Superior temporal gyrus (tissue), 1 donor: ENCODE measurements around the gene SAPCD2.

Experiments
- DNase-seq: peaks from one replicate; pipeline ENCODE4 v3.0.0-alpha.2; 2016; ENCODE audit errors: extremely low spot score

Gene SAPCD2

DNA sequence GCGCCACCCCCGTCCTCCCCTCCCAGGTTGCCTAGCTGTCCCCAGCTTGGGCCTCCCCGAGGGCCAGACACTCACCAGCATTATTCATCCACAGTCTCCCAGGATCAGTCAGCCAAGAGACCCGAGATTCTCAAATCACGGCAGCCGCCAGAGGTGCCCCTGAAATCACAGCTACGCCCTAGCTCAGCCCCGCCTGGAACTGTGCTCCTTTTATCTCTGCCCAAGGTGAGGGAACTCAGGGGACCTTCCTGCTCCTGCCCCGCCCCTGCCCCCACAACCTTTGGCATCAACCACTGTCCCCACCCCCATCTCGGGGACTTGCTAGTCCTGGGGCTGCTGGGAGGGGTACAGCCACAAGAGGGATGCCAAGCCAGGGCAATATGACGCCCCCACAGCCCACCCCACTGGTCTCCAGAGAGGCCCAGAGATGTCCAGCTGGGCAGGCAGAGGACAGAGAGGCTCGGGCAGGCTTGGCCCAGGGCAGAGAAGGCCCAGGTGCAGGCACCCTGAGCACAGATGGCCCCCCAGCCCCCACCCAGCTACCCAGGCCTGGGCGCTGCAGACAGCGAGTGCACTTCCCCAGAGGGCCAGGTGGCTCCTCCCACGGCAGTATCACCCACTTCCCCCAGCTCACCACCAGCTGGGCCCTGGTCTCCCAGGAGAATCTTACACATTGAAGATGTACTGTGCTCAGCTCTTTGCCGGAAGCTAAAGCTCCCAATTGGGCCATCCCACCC is 38.3 kb downstream of the SAPCD2 start, which contains the start of gene FUT7:
TSS of gene FUT7 (minus strand) at position 185 of the 737 bp plus-strand sequence. CDS start at position 88, 97 bp downstream.
- no peak for DNase-seq

DNA sequence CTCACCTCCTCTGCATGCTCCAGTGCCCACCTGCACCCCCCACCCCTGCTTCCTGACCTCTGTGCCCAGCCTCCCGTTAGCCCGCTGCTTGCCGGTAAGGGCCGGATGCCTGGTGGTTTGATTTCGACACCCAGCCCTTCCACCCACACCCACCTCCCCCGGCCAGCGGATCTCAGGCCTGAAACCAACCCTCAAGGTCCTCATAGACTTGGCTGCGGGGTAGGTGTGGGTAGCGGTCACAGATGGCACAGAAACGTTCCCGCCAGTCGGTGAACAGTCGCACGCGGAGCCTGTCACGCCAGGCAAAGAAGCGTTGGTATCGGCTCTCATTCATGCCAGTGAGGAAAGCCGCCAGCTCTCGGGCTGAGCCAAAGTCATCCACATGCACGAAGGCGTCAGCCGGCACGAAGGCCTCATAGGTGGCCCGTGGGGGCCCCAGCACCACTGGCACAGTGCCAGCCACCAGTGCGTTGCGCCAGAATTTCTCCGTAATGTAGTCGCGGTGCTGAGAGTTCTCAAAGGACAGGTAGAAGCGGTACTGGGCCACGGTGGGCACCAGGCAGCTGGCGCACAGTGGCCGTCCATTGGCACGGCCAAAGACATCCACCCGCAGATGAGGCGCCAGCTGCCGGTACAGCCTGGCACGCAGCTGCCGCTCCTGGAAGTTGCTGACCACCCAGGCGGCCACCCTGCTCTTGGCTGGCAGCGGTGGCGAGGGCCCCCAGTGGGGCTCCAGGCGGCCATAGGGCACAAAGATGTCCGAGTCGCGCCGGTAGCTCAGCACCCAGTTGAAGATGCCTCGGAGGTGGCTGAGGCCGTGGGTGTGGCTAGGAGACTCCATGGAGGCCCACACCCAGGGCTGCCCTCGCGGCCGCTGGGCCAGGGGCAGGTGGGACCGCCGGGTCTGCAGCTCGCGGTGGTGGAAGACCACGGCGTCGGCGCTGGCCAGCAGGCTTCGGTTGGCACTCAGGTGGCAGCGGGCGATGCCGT is 39.5 kb downstream of the SAPCD2 start:
- DNase-seq, result no peak

DNA sequence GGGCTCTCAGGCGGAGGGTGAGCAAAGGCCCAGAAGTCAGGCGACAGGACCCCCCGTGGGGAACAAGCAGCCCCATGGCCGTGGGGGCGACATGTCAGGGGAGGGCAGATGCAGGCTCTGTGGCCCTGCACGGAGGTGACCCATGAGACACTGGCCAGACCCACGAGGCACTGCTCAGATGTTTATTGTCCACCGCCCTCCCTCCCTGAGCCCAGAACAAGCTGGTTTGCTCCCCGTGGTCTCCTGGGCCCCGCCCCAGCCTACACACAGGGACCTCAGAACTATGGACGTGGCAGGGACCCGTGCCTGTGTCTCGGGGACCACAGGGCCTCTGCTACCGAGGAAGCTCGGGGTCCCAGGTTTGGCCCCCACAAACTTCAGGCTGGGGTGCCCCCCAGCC is 40.4 kb downstream of the SAPCD2 start:
- no peak for DNase-seq

DNA sequence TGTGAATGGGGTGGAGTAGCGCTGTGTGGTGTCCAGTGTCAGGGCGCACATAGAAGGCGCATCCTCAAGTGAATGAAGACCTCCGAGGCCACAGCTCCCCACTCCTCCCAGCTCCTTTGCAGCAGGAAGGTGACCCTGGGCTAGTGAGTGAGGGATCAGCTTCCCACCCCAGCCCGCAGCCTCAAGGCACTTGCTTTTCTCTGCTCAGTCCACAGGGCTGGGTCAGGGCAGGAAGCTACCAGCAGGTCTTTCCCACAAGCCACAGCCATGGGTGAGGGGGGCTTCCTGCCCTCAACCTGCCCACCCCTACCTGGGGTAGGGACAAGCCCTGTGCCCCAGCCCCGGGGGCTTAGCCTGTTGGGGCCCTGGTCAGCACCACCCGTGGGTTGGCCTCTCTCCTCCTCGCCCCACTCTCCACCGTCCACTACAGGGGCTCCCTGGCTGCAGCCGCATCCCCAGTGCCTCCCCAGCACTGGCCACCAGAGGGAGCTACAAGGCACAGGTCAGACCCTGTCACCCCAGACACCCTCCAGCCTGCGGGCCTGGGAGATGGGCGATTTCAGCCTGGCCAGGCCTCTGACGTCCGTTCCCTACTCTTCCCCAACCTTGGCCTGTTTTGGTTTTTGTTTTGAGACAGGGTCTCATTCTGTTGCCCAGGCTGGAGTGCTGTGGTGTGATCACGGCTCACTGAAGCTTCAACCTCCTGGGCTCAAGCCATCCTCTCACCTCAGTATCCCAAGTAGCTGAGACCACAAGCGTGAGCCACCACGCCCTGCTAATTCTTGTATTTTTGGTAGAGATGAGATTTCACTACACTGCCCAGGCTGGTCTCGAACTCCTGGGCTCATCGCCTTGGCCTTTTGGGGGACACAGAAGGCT is 41.1 kb downstream of the SAPCD2 start:
- DNase-seq, result peak; percentile 85

DNA sequence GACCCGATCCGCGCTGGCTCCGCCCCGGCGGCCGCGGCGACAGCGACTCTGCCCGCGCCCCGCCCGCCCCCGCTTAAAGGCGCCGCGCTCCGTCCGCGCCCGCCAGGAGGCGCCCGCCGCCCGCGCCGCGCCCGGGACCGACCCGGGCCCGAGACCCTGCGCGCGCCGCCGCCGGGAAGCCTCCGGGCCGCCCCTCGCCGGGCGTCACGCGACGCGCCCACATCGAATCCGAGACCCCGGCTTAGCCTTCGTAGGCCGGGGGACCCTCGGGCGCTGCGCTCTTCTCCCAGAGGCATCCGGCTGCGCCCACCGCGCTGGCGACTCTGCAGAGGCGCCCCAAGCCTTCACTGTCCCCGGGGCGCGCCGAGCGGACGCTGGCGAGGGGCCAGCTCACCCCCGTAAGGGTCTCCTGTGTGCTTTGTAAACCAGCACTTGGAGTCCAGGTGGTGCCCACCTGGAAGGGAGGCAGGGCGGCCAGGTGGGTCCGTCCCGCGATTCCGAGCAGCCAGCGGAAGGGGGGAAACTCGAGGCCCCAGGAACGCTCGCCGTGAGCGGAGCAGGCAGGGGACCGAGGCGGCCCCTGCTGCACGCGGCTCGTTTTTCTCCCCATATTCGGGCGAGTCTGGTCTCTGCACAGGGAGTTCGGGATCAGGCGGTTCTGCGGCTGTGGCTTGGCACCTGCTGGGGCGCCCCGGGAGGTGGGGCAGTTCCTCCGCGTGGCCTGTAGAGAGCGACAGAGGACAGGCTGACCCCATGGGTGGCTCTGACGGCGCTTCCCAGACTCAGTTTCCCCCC is 41.9 kb downstream of the SAPCD2 start:
- DNase-seq, result peak; percentile 74

DNA sequence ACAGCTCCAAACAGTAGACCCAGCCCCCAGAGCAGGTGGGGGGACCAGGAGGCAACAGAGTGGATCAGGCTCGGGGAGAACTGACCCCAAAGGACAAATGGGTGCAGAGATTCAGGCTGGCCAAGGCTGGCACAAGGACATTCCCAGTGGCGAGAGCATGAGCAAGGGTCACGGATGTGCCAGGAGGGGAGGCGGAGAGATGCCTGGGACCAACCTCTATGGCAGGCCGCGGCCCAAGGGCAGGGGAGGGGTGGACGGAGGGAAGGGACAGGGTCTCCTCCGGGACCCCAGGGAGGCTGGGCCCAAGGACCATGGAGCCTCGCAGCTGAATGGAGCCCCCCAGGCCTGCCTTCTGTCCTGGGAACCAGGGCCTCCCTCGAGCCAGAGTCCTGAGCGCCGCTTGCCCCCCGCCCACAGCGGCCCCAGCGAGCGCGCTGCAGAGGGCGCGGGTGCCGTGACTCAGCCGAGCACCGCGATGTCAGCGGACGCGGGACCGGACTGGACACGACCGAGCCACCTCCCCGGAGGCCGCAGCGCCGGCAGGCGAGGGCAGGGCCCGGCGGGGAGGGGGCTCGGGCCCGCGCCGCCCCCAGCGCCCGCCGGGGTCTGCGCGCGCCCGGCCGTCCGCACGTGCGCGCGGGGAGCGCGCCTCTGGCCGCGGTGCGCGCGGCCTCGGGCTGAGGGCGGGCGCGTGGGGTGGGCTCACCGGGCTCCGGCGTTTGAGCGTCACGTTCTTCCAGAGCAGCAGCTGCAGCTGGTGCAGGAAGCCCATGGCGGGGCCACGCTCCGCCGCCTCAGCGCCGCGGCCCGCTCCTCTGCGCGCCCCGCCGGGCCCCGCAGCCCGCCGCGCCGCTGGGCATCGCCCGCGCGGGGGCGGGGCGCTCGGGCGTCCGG is 42.7 kb downstream of the SAPCD2 start, which contains the start of gene ABCA2:
TSS of gene ABCA2 (minus strand) at position 869 of the 894 bp plus-strand sequence. CDS start at position 772, 97 bp downstream.
- DNase-seq, result no peak

DNA sequence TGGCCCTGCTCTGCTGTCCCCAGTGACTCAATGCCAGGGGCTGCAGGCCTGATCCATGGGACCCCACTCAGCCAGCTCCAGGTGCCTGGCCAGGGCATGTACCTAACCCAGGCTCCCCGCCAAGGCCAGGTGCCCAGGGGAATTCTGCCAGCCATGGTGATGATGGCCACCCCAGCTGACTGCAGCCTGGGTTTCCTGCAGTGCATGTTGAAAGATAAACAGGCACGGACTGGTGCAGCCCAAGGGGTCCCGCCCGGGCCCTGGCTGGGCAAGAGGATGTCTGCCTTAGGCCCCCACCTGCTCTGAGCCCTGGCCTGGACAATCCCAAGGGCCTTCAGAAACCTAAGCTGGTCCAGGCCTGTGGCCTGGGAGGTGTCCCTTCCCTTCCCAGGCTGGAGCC is 43.5 kb downstream of the SAPCD2 start:
- DNase-seq, result no peak

DNA sequence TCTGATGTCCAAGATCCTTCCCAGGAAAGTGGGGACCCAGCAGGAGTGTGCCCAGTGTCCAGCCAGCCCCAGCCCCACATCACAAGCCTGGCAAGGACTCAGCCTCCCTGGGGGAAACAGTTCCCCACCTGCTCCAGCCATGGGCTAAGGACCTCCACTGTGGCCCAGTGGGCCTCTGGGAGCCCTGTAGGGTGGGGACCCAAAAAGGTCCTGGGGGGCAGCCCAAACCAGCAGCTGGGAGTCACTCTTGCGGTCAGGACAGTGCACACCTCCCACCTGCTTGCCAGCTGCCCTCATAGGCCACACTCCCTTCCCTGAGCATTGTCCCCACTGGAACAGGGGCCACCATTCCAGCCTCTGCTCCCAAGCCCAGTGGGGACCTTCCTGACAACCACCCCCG is 44.0 kb downstream of the SAPCD2 start:
- peak; percentile 27 for DNase-seq

DNA sequence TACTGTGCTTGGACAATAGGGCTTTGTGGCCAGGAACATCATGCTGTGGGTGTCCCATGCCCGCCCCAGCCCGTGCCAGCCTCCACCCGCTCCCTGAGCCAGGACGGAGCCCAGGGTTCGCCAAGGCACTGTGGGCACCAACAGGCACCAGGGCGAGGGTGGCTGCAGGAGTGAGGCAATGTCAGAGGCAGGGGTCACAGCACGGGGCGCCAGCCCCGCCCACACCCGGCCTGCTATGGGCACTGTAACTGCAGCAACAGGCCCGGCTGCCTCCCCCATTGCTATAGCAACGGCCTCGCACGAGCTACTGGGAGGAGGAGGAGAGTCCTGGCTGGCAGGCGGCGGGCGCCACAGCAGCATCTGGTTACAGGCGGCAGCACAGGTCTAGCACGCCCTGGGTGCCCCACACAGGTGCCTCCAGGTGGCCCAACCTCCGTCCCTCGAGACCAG is 44.8 kb downstream of the SAPCD2 start:
- peak; percentile 96 for DNase-seq

DNA sequence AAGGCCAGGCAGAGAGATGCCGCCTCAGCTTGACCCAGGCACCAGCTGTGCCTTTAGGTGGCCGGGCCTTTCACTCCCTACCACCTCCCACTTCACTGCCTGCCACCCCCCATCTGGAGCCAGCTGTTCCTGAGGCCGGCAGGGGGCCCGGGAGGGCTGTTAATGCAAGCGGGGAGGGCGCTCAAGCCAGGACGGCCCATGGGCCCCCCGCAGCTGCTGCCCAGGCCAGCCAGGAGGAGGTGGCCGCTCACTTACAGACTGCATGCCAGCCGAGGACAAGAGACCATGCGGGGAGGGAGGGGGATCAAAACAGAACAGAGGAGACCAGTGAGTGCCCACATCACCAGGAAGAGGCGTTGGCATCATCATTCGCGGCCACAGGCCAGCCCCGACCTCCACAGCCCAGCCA is 46.8 kb downstream of the SAPCD2 start:
- peak; percentile 54 for DNase-seq

DNA sequence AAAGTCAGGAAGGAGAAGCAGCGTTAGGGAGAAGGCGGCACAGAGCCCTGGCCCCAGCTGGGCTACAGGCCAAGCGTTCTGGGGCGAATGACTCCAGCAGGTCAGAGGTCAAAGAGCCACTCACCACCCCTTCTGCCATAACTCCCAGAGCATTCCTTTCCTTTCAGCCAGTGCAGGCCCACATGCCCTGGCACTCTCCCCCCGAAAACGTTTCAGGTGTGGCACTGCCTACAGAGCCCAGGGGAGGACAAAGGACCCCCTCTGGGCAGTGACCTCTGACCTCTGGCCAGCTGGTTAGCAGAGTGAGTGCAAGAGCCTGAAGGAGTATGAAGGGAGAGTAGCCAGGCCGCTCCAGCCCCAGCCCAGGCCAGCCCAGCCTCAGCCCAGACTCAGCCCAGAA is 47.2 kb downstream of the SAPCD2 start:
- peak; percentile 31 for DNase-seq

DNA sequence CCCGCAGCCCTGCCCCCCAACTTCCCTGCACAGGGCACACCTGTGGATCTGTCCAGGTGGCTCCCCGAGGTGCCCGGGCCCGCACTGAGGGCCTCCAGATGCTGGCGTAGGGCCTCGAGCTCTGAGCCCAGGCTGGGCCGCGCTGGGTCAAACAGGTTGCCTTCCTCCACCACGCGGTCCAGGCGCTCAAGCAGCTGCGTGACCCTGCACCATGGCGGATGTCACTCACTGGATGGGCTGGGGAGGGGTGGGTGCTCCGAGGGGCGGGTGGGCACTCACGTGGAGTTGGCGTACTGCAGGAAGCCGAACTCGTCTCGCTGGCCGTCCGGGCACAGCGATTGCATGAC is 47.7 kb downstream of the SAPCD2 start:
- DNase-seq, result no peak

DNA sequence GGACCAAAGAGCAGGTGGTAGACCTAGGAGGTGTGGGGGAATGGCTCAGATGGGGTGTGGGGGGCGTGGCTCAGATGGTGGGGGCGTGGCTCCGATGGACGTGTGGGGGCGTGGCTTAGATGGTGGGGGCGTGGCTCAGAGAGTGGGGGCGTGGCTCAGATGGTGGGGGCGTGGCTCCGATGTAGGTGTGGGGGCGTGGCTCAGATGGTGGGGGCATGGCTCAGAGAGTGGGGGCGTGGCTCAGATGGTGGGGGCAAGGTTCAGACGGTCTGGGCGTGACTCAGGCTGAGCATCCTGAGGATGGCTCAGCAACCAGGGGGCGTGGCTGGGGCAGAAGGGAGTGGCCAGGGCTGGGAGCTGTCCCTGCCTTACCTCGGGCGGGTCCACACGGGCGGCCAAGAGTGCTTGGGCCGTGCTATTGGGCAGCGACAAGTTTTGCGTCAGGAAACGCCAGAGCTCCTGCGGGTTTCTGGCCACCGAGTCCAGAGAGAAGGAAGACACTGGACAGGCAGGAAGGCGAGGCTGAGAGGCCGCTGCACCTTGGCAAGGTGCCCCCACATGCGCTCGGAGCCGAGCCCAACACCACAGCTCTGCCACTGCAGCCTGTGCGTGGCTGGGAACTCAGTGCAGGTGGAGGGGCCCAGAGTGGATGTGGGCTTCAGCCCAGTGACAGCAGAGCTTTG is 48.2 kb downstream of the SAPCD2 start:
- peak; percentile 88 for DNase-seq

DNA sequence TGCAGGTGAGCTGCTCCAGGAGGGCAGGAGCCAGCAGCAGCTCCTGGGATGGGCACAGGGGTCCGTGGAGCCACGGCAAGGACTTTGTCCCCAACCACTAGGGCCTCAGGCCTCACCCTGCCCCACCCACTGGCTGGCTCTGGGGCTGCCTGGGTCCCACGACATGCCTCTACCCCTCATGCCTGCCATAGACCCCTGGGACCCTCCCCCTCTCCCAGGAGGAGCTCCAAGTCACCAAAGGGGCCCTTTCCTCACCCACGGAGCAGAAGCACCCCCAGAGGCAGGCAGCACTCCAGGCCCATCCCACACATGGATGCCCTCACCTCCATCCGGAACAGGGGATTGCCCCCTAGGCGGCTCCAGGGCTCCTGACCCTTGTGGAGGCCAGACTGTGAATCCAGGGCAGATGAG is 48.8 kb downstream of the SAPCD2 start:
- no peak for DNase-seq

DNA sequence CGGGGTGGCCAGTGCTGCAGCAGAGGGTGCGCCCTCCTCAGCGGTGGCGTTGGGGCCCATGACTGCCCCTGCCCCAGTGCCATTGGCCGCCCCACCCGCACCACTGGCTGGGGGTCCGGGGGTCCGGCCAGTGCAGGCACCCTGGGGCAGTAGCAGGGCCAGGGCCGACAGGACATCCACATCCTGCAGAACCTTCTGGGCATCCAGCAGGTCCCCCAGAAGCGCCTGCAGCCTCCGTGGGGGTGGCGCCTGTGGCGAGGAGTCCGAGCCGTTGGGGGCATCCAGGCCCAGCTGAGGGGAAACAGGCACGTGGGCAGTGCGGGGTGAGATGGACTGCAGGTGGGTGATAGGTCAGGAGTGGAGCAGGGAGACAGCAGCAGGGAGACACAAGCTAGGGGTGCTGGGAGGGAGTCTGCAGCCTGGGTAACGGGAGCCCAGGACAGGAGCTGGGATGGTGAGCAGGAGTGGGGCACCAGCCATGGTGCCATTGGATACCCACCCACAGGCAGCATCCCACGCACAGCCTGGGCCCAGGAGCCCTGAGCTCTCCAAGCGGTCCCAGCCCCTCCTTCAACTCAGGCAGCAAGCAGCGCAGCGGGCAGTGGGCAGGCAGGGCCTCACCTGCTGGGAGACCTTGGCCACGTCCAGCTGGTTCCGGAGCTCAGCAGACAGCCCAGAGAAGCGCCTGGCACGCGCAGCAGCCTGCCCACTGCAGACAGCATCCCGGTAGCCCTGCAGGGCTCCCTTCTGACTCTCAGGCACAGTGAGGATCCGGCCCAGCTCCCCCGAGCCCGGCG is 49.4 kb downstream of the SAPCD2 start:
- DNase-seq, result no peak

DNA sequence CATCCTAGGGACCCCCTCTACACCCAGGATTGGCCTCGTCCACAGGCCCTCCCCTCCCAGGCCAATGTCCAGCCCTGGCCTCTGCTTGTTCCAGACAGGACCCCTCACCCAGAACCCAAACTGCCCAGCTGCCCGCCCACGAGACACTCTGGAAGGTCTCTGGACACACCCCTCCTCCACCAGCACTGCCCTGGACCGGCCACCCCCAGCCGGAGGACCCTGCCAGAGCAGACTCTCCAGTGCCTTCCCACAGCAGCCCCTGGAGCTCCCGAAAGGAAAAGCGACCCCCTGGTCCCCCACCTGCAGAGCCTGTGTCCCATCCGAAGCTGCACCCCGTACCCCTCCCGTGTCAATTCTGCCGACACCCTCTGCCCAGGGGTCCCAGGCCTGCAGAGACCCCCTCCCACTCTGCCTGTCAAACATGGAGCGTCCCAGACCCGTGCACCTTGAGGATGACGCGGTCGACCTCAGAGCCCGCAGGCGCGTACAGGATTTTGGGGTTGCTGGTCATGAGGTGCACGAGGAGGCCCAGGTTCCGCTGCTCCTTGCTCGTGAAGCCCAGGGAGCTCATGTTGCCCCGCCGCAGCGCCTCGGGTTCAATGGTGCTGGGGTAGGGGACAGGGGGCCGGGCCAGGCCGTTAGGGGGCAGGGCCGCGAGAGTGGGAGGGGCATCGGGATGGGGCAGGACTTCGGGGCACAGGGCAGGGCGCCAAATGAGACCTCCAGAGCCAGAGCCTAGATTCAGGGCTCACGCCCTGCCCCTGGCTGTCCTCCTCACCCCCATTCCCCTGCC is 50.3 kb downstream of the SAPCD2 start:
- DNase-seq, result no peak

DNA sequence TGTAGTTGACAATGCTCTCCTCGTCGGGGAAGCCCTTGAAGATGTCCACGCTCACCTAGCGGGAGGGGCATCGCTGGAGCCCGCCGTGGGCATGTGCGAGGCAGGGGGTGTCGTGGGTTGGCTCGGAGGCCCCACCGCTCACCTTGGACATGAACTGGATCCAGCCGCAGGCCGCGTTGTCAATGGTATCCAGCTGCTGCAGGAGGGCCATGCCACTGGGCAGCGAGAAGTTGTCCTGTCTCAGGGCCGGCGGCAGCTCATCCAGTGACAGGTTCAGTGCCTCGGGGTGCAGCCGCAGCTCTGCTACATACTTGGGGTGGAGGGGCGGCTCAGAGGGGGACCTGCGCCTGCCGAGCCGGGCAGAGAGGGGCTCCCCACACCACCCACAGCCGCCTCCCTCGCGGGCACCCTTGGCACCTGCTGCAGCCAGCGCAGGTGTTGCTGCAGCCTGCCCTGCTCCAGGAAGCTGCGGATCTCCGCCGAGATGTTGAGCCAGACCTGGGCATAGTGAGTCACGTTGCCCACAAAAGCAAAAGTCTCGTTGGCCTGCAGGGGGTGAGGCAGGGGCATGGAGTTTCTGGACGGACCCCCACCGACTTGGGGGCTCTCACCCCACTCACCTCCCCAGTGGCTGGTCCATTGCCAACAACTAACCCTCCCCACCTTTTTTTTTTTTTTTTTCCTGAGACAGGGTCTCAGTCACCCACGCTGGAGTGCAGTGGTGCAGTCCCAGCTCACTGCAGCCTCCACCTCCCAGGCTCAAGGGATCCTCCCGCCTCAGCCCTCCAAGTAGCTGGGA is 51.4 kb downstream of the SAPCD2 start:
- DNase-seq, result no peak
